T47D (cell line): ENCODE results near the gene PGM2L1.
A peak's percentile ranks its signal among the peaks of the same experiment; 100 is the strongest.

Experiments used
- DNase-seq, 2 experiments: peaks; one replicate each; pipeline versions ENCODE4 v3.0.0 to v3.0.0-alpha.2; 2011 to 2012; ENCODE audit warnings: low read depth in 1 of 2, low spot score in 1 of 2
- JUND ChIP-seq: IDR thresholded peaks from 2 replicates; pipeline ENCODE4 v1.6.1; 2012; ENCODE audit warnings: low read depth
- in situ Hi-C: cut with HindIII; loops from 2 replicates; pipeline ENCODE4 v1.10.0; 2016; ENCODE audit warnings: low sequenced_read_pairs, low pct_unique_long_range_greater_than_20kb

PGM2L1 gene

GRCh38 chr11:74321487-74322188, 76.6 kb downstream of the PGM2L1 start:
- in situ Hi-C loops: no loop called here
- DNase-seq: peak in 1 of 2 experiments; percentile 40

GRCh38 chr11:74320538-74320937, 77.7 kb downstream of the PGM2L1 start:
- in situ Hi-C loops: no loop called here
- no peak for DNase-seq
- TF ChIP-seq JUND: no peak

More at GRCh38 chr11:74321487-74322188, 76.6 kb downstream of the PGM2L1 start:
- no peak for TF ChIP-seq JUND

GRCh38 chr11:74319139-74319816, 79.0 kb downstream of the PGM2L1 start:
- in situ Hi-C loops: no loop called here
- TF ChIP-seq JUND: no peak
- DNase-seq: no peak

GRCh38 chr11:74318241-74318932, 79.8 kb downstream of the PGM2L1 start:
- TF ChIP-seq JUND: no peak
- in situ Hi-C loops: no loop called here
- no peak for DNase-seq

GRCh38 chr11:74316772-74317505, 81.3 kb downstream of the PGM2L1 start:
- TF ChIP-seq JUND: no peak
- no peak for DNase-seq
- in situ Hi-C loops: no loop called here

GRCh38 chr11:74312326-74312725, 85.9 kb downstream of the PGM2L1 start:
- TF ChIP-seq JUND: no peak
- in situ Hi-C loops: no loop called here
- no peak for DNase-seq

GRCh38 chr11:74311352-74311926, 86.8 kb downstream of the PGM2L1 start, which contains the start of gene P4HA3:
Gene P4HA3, minus strand, starts transcription at chr11:74311640. Its CDS starts 29 bp downstream, at chr11:74311611.
- DNase-seq: peak in 1 of 2 experiments; percentile 44
- in situ Hi-C loops: no loop called here

GRCh38 chr11:74310857-74311256, 87.4 kb downstream of the PGM2L1 start:
- DNase-seq: no peak
- TF ChIP-seq JUND: no peak
- in situ Hi-C loops: no loop called here

More at GRCh38 chr11:74311352-74311926, 86.8 kb downstream of the PGM2L1 start, which contains the start of gene P4HA3:
- no peak for TF ChIP-seq JUND

- in situ Hi-C loops: no loop called here
- DNase-seq: no peak
- TF ChIP-seq JUND: no peak
These were observed 90.8 kb downstream of the PGM2L1 start for GRCh38 chr11:74307434-74307833.

GRCh38 chr11:74306435-74307175, 91.6 kb downstream of the PGM2L1 start:
- no peak for DNase-seq
- in situ Hi-C loops: no loop called here
- no peak for TF ChIP-seq JUND

- DNase-seq: no peak
- no peak for TF ChIP-seq JUND
These were observed 99.2 kb downstream of the PGM2L1 start for GRCh38 chr11:74299015-74299414.

More at GRCh38 chr11:74299015-74299414, 99.2 kb downstream of the PGM2L1 start:
- in situ Hi-C loops: no loop called here
